ENCODE measurements around the gene ZNF683.
A peak's percentile ranks its signal among the peaks of the same experiment; 100 is the strongest.
"Not testable (repeated sequence)": the region's sequence is repeated elsewhere in the genome, so short reads cannot be mapped to it uniquely, and the experiment has no call there.

The ZNF683 gene

GRCh38 chr1:26346274-26347033 is 26.1 kb downstream of the ZNF683 start:
- no peak for DNase-seq

GRCh38 chr1:26345718-26346117 is 26.8 kb downstream of the ZNF683 start:
- TF ChIP-seq GATA1 (IDR thresholded peaks at IDR 0.05; ENCODE audit: low read depth, low read length) (no peak), POLR2A (IDR thresholded peaks at IDR 0.05; ENCODE audit: low read length) (no peak)
- no peak for DNase-seq

More at GRCh38 chr1:26346274-26347033, 26.1 kb downstream of the ZNF683 start:
- TF ChIP-seq POLR2A (IDR thresholded peaks at IDR 0.05; ENCODE audit: low read length) = no peak
- TF ChIP-seq GATA1 (IDR thresholded peaks at IDR 0.05; ENCODE audit: low read depth, low read length) = no peak

GRCh38 chr1:26344147-26344920 is 28.2 kb downstream of the ZNF683 start:
- no peak for DNase-seq
- TF ChIP-seq GATA1 (IDR thresholded peaks at IDR 0.05; ENCODE audit: low read depth, low read length) (no peak), POLR2A (IDR thresholded peaks at IDR 0.05; ENCODE audit: low read length) (no peak)

- no peak for TF ChIP-seq POLR2A (IDR thresholded peaks at IDR 0.05; ENCODE audit: low read length)
- no peak for TF ChIP-seq GATA1 (IDR thresholded peaks at IDR 0.05; ENCODE audit: low read depth, low read length)
- no peak for DNase-seq
Measured at GRCh38 chr1:26340047-26340481, 32.5 kb downstream of the ZNF683 start.

- no peak for DNase-seq
- TF ChIP-seq POLR2A (IDR thresholded peaks at IDR 0.05; ENCODE audit: low read length) = no peak
- no peak for TF ChIP-seq GATA1 (IDR thresholded peaks at IDR 0.05; ENCODE audit: low read depth, low read length)
Measured at GRCh38 chr1:26338670-26339069, 33.9 kb downstream of the ZNF683 start.

GRCh38 chr1:26337625-26338024 is 34.9 kb downstream of the ZNF683 start:
- TF ChIP-seq GATA1 (IDR thresholded peaks at IDR 0.05; ENCODE audit: low read depth, low read length) (no peak), POLR2A (IDR thresholded peaks at IDR 0.05; ENCODE audit: low read length) (no peak)
- no peak for DNase-seq

- TF ChIP-seq POLR2A (IDR thresholded peaks at IDR 0.05; ENCODE audit: low read length) (no peak), GATA1 (IDR thresholded peaks at IDR 0.05; ENCODE audit: low read depth, low read length) (no peak)
- no peak for DNase-seq
Measured at GRCh38 chr1:26337206-26337535, 35.4 kb downstream of the ZNF683 start.

- TF ChIP-seq POLR2A (IDR thresholded peaks at IDR 0.05; ENCODE audit: low read length) (no peak), GATA1 (IDR thresholded peaks at IDR 0.05; ENCODE audit: low read depth, low read length) (no peak)
- peak in 1 of 2 experiments; percentile 80 for DNase-seq
Measured at GRCh38 chr1:26336477-26337205, 35.9 kb downstream of the ZNF683 start.

GRCh38 chr1:26335774-26336476 is 36.6 kb downstream of the ZNF683 start:
- no peak for DNase-seq
- TF ChIP-seq GATA1 (IDR thresholded peaks at IDR 0.05; ENCODE audit: low read depth, low read length) (no peak), POLR2A (IDR thresholded peaks at IDR 0.05; ENCODE audit: low read length) (no peak)

- DNase-seq = not testable (repeated sequence)
Measured at GRCh38 chr1:26333312-26333711, 39.2 kb downstream of the ZNF683 start.

- DNase-seq = no peak
- TF ChIP-seq GATA1 (IDR thresholded peaks at IDR 0.05; ENCODE audit: low read depth, low read length) (no peak), POLR2A (IDR thresholded peaks at IDR 0.05; ENCODE audit: low read length) (no peak)
Measured at GRCh38 chr1:26330276-26330675, 42.3 kb downstream of the ZNF683 start.

GRCh38 chr1:26329380-26329779 is 43.2 kb downstream of the ZNF683 start:
- not testable (repeated sequence) for DNase-seq

GRCh38 chr1:26328597-26328996 is 44.0 kb downstream of the ZNF683 start:
- DNase-seq = no peak
- TF ChIP-seq GATA1 (IDR thresholded peaks at IDR 0.05; ENCODE audit: low read depth, low read length) = no peak
- TF ChIP-seq POLR2A (IDR thresholded peaks at IDR 0.05; ENCODE audit: low read length) = no peak

GRCh38 chr1:26327956-26328362 is 44.6 kb downstream of the ZNF683 start:
- DNase-seq = no peak
- TF ChIP-seq POLR2A (IDR thresholded peaks at IDR 0.05; ENCODE audit: low read length) (no peak), GATA1 (IDR thresholded peaks at IDR 0.05; ENCODE audit: low read depth, low read length) (no peak)

Measured in erythroblast (primary cell).